K562 (cell line): ENCODE results near the gene HAP1. TPM values are rescaled to one million over a fixed set of nuclear protein-coding genes. Genes with fewer than 3 reads are reported as not detected.
A peak's percentile ranks its signal among the peaks of the same experiment; 100 is the strongest.

ENCODE experiments used
- BACH1 ChIP-seq: fragments of 200-800 bp; sonication (Bioruptor generic); IDR thresholded peaks from 2 replicates; pipeline ENCODE4 v1.6.1; 2016; ENCODE audit warnings: missing genetic modification characterization, missing compliant biosample characterization
- CREB1 ChIP-seq, 2 experiments: sonication (generic) in 1 of 2; formaldehyde crosslinking in 1 of 2; IDR thresholded peaks; 2 replicates each; pipeline versions ENCODE4 v1.6.1 to v1.8.0; 2012 to 2022; ENCODE audit warnings: inconsistent platforms in 1 of 2, mild to moderate bottlenecking in 1 of 2, missing genetic modification reagents in 1 of 2, moderate library complexity in 1 of 2
- JUN ChIP-seq, 2 experiments: sonication (generic) in 1 of 2; formaldehyde crosslinking in 1 of 2; IDR thresholded peaks; 2 replicates each; pipeline versions ENCODE4 v1.6.1 to v1.8.0; 2012 to 2022; ENCODE audit warnings: borderline replicate concordance in 2 of 2, mild to moderate bottlenecking in 2 of 2, improper control_type of control experiment in 1 of 2, low read depth in 1 of 2, low read length in 1 of 2, missing genetic modification reagents in 1 of 2
- KLF1 ChIP-seq: fragments of 450-650 bp; IDR thresholded peaks from 2 replicates; pipeline ENCODE4 v1.6.1; 2016; ENCODE audit warnings: missing genetic modification characterization, missing compliant biosample characterization
- NR1H2 ChIP-seq: sonication (generic); formaldehyde crosslinking; IDR thresholded peaks from 2 replicates; pipeline ENCODE4 v1.4.0; 2020; ENCODE audit warnings: mild to moderate bottlenecking, missing genetic modification reagents
- SOX6 ChIP-seq: fragments of 450-650 bp; IDR thresholded peaks from 2 replicates; pipeline ENCODE4 v1.6.1; 2014; ENCODE audit warnings: mild to moderate bottlenecking
- ZC3H4 ChIP-seq: sonication (generic); formaldehyde crosslinking; IDR thresholded peaks from 2 replicates; pipeline ENCODE4 v1.9.0; 2021; ENCODE audit warnings: missing genetic modification reagents, borderline replicate concordance
- ZNF695 ChIP-seq: fragments of 450-650 bp; formaldehyde crosslinking; IDR thresholded peaks from 2 replicates; pipeline ENCODE4 v1.4.0; 2020; ENCODE audit warnings: mild to moderate bottlenecking, moderate library complexity
- polyA plus RNA-seq, 8 experiments: library from polyadenylated mRNA; depleted of rRNA in 4 of 8; stranded (reverse) in 5 of 8; unstranded in 3 of 8; fragments of >200 nt; fragmentation: Nextera tagmentation in 2 of 8; fragmentation: Illumina TruSeq in 1 of 8; extraction: Ambion mirVana in 2 of 8; extraction: Trizol in 1 of 8; gene quantifications; 2 replicates each; pipeline versions ENCODE4 v1.2.1 to v1.2.3, GENCODE V29; 2011 to 2014; ENCODE audit warnings: inconsistent platforms in 1 of 8, missing spikeins in 1 of 8
- total RNA-seq, 7 experiments: library from RNA; depleted of rRNA in 6 of 7; stranded (reverse); fragments of >200 nt in 6 of 7; fragmentation: Illumina TruSeq in 2 of 7; extraction: Trizol in 2 of 7; gene quantifications; 2 replicates each; pipeline versions ENCODE4 v1.2.1 to v1.2.3, GENCODE V29; 2011 to 2021; ENCODE audit warnings: low replicate concordance in 1 of 7
- TF ChIP-seq, protein P1 (sequence below): fragments of 200-800 bp; sonication (Bioruptor generic); IDR thresholded peaks from 2 replicates; pipeline ENCODE4 v1.6.1; 2017; ENCODE audit warnings: missing genetic modification characterization, missing compliant biosample characterization
- TF ChIP-seq, protein P2 (sequence below): fragments of 250-450 bp; sonication (Bioruptor Pico); IDR thresholded peaks from 2 replicates; pipeline ENCODE4 v1.5.0; 2022; ENCODE audit warnings: mild to moderate bottlenecking
- TF ChIP-seq, protein P3 (sequence below): fragments of 450-650 bp; IDR thresholded peaks from 2 replicates; pipeline ENCODE4 v1.6.1; 2016; ENCODE audit warnings: mild to moderate bottlenecking, moderate library complexity

Gene HAP1
- total and polyA plus RNA-seq, 9 of the 15 experiments (the other 6 are each of a cell fraction or from before 2014, with no cell fraction given): under 0.01 to 0.09 (median 0.04) TPM; not detected in 6

DNA sequence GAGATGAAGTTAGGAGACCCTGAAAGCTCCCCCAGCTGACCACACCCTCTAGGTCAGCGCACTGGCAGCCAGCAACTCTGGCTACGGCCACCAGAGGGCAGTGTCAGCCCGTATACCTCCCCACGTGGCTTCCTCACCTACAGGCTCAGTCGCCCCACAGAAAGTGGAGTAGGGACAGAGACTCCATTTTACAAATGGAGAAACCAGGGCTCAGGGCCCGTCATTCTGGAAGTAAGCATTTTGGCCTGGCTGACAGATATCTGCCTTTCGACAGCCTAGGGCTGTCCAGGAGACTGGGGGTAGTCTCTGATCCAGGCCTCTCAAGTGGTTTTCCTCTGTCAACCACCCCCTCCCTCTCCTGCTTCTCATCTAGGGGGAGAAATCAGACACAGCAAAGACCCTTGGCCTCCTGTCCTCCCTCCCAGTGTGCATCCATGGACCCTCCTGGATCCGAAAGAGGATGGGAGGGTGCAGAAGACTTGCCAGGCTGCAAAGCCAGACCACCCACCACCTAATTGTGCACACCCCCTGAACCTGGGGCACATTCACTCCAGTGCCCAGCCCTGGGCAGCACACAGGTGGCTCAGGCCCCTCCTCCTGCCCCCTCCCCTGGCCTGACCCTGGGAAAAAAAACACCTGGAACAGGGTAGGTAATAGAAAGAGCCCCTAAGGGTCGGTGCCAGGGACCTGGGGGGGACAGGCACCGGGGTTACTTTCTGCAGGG, 3.8 kb upstream of the HAP1 start (continued):
- TF ChIP-seq ZC3H4 (no peak), ZNF695 (CRISPR knock-in tag) (no peak), NR1H2 (no peak), JUN (IDR thresholded peaks at IDR 0.05; ENCODE audit: borderline replicate concordance, low read depth, low read length) (0 out of 2 replicates have a peak, but pooled peaks have one; percentile 36), JUN (CRISPR knock-in tag; IDR thresholded peaks at IDR 0.05; ENCODE audit: borderline replicate concordance) (no peak), SOX6 (0 out of 2 replicates have a peak, but pooled peaks have one; percentile 24), CREB1 (IDR thresholded peaks at IDR 0.05) (no peak), CREB1 (CRISPR knock-in tag; IDR thresholded peaks at IDR 0.05) (no peak), KLF1 (tag) (peak; percentile 80; the same call in 1 of the 2 replicates), BACH1 (tag) (peak; percentile 46; the same call in 1 of the 2 replicates)
- TF ChIP-seq, protein P1, sequence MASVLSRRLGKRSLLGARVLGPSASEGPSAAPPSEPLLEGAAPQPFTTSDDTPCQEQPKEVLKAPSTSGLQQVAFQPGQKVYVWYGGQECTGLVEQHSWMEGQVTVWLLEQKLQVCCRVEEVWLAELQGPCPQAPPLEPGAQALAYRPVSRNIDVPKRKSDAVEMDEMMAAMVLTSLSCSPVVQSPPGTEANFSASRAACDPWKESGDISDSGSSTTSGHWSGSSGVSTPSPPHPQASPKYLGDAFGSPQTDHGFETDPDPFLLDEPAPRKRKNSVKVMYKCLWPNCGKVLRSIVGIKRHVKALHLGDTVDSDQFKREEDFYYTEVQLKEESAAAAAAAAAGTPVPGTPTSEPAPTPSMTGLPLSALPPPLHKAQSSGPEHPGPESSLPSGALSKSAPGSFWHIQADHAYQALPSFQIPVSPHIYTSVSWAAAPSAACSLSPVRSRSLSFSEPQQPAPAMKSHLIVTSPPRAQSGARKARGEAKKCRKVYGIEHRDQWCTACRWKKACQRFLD (CRISPR knock-in tag): peak; percentile 87
- TF ChIP-seq, protein P2, sequence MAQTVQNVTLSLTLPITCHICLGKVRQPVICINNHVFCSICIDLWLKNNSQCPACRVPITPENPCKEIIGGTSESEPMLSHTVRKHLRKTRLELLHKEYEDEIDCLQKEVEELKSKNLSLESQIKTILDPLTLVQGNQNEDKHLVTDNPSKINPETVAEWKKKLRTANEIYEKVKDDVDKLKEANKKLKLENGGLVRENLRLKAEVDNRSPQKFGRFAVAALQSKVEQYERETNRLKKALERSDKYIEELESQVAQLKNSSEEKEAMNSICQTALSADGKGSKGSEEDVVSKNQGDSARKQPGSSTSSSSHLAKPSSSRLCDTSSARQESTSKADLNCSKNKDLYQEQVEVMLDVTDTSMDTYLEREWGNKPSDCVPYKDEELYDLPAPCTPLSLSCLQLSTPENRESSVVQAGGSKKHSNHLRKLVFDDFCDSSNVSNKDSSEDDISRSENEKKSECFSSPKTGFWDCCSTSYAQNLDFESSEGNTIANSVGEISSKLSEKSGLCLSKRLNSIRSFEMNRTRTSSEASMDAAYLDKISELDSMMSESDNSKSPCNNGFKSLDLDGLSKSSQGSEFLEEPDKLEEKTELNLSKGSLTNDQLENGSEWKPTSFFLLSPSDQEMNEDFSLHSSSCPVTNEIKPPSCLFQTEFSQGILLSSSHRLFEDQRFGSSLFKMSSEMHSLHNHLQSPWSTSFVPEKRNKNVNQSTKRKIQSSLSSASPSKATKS (CRISPR knock-in tag): no peak
- TF ChIP-seq, protein P3, sequence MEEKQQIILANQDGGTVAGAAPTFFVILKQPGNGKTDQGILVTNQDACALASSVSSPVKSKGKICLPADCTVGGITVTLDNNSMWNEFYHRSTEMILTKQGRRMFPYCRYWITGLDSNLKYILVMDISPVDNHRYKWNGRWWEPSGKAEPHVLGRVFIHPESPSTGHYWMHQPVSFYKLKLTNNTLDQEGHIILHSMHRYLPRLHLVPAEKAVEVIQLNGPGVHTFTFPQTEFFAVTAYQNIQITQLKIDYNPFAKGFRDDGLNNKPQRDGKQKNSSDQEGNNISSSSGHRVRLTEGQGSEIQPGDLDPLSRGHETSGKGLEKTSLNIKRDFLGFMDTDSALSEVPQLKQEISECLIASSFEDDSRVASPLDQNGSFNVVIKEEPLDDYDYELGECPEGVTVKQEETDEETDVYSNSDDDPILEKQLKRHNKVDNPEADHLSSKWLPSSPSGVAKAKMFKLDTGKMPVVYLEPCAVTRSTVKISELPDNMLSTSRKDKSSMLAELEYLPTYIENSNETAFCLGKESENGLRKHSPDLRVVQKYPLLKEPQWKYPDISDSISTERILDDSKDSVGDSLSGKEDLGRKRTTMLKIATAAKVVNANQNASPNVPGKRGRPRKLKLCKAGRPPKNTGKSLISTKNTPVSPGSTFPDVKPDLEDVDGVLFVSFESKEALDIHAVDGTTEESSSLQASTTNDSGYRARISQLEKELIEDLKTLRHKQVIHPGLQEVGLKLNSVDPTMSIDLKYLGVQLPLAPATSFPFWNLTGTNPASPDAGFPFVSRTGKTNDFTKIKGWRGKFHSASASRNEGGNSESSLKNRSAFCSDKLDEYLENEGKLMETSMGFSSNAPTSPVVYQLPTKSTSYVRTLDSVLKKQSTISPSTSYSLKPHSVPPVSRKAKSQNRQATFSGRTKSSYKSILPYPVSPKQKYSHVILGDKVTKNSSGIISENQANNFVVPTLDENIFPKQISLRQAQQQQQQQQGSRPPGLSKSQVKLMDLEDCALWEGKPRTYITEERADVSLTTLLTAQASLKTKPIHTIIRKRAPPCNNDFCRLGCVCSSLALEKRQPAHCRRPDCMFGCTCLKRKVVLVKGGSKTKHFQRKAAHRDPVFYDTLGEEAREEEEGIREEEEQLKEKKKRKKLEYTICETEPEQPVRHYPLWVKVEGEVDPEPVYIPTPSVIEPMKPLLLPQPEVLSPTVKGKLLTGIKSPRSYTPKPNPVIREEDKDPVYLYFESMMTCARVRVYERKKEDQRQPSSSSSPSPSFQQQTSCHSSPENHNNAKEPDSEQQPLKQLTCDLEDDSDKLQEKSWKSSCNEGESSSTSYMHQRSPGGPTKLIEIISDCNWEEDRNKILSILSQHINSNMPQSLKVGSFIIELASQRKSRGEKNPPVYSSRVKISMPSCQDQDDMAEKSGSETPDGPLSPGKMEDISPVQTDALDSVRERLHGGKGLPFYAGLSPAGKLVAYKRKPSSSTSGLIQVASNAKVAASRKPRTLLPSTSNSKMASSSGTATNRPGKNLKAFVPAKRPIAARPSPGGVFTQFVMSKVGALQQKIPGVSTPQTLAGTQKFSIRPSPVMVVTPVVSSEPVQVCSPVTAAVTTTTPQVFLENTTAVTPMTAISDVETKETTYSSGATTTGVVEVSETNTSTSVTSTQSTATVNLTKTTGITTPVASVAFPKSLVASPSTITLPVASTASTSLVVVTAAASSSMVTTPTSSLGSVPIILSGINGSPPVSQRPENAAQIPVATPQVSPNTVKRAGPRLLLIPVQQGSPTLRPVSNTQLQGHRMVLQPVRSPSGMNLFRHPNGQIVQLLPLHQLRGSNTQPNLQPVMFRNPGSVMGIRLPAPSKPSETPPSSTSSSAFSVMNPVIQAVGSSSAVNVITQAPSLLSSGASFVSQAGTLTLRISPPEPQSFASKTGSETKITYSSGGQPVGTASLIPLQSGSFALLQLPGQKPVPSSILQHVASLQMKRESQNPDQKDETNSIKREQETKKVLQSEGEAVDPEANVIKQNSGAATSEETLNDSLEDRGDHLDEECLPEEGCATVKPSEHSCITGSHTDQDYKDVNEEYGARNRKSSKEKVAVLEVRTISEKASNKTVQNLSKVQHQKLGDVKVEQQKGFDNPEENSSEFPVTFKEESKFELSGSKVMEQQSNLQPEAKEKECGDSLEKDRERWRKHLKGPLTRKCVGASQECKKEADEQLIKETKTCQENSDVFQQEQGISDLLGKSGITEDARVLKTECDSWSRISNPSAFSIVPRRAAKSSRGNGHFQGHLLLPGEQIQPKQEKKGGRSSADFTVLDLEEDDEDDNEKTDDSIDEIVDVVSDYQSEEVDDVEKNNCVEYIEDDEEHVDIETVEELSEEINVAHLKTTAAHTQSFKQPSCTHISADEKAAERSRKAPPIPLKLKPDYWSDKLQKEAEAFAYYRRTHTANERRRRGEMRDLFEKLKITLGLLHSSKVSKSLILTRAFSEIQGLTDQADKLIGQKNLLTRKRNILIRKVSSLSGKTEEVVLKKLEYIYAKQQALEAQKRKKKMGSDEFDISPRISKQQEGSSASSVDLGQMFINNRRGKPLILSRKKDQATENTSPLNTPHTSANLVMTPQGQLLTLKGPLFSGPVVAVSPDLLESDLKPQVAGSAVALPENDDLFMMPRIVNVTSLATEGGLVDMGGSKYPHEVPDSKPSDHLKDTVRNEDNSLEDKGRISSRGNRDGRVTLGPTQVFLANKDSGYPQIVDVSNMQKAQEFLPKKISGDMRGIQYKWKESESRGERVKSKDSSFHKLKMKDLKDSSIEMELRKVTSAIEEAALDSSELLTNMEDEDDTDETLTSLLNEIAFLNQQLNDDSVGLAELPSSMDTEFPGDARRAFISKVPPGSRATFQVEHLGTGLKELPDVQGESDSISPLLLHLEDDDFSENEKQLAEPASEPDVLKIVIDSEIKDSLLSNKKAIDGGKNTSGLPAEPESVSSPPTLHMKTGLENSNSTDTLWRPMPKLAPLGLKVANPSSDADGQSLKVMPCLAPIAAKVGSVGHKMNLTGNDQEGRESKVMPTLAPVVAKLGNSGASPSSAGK: peak; percentile 37; the same call in 1 of the 2 replicates
